AML-193 (cell line): Measurements from ENCODE around the gene PEAK1.
A peak's percentile ranks its signal among the peaks of the same experiment; 100 is the strongest.

Experiments used
- DNase-seq, 2 experiments: peaks; one replicate each; lab custom pipeline; 2025; lab: John Stamatoyannopoulos, UW

PEAK1 gene

GRCh38 chr15:77419836-77420609, at the start of gene PEAK1:
PEAK1 (minus strand) TSS chr15:77420104; CDS start chr15:77181926, 238,178 bp downstream.
- DNase-seq, result peak; percentile 87 to 90

- DNase-seq, result no peak
Observed at GRCh38 chr15:77468896-77469295, 49.0 kb upstream of the PEAK1 start.

- DNase-seq, result no peak
Observed at GRCh38 chr15:77466521-77466920, 46.6 kb upstream of the PEAK1 start.

GRCh38 chr15:77464129-77464865, 44.4 kb upstream of the PEAK1 start:
- DNase-seq, result no peak

GRCh38 chr15:77461486-77461885, 41.6 kb upstream of the PEAK1 start:
- no peak for DNase-seq

GRCh38 chr15:77459031-77459430, 39.1 kb upstream of the PEAK1 start:
- DNase-seq, result no peak

- no peak for DNase-seq
Observed at GRCh38 chr15:77457905-77458265, 38.0 kb upstream of the PEAK1 start.

- no peak for DNase-seq
Observed at GRCh38 chr15:77457191-77457904, 37.4 kb upstream of the PEAK1 start.

GRCh38 chr15:77456746-77457145, 36.8 kb upstream of the PEAK1 start:
- no peak for DNase-seq

- no peak for DNase-seq
Observed at GRCh38 chr15:77455696-77456321, 35.9 kb upstream of the PEAK1 start.

GRCh38 chr15:77454951-77455350, 35.0 kb upstream of the PEAK1 start:
- DNase-seq, result no peak

GRCh38 chr15:77454265-77454664, 34.4 kb upstream of the PEAK1 start:
- no peak for DNase-seq

- no peak for DNase-seq
Observed at GRCh38 chr15:77446840-77447390, 27.0 kb upstream of the PEAK1 start.

GRCh38 chr15:77440378-77440999, 20.6 kb upstream of the PEAK1 start:
- DNase-seq, result no peak

GRCh38 chr15:77437264-77437663, 17.4 kb upstream of the PEAK1 start:
- no peak for DNase-seq

- no peak for DNase-seq
Observed at GRCh38 chr15:77436822-77437221, 16.9 kb upstream of the PEAK1 start.

- no peak for DNase-seq
Observed at GRCh38 chr15:77430652-77431051, 10.7 kb upstream of the PEAK1 start.

- DNase-seq, result no peak
Observed at GRCh38 chr15:77430213-77430612, 10.3 kb upstream of the PEAK1 start.

GRCh38 chr15:77426871-77427270, 7.0 kb upstream of the PEAK1 start:
- DNase-seq, result no peak

GRCh38 chr15:77426377-77426776, 6.5 kb upstream of the PEAK1 start:
- DNase-seq, result no peak

- no peak for DNase-seq
Observed at GRCh38 chr15:77425104-77425503, 5.2 kb upstream of the PEAK1 start.

- DNase-seq, result peak in 1 of 2 experiments; percentile 8
Observed at GRCh38 chr15:77421370-77421700, 1.4 kb upstream of the PEAK1 start.
